Measurements from ENCODE around the gene POT1. TPM values are rescaled to one million over a fixed set of nuclear protein-coding genes. Genes with fewer than 3 reads are reported as not detected.

Gene POT1
- total RNA-seq, 1 experiment from 2014 or later: 20.2 TPM

GRCh38 chr7:124773339-124773738 lies 156.3 kb downstream of the POT1 start (continued):
- TF ChIP-seq ERG (CRISPR knock-in tag; IDR thresholded peaks at IDR 0.05) (no peak), ZNF532 (CRISPR knock-in tag; IDR thresholded peaks at IDR 0.05; ENCODE audit: borderline replicate concordance) (no peak), FOXP4 (CRISPR knock-in tag; IDR thresholded peaks at IDR 0.05) (no peak), SOX15 (CRISPR knock-in tag; IDR thresholded peaks at IDR 0.05) (no peak), TEAD1 (CRISPR knock-in tag; IDR thresholded peaks at IDR 0.05) (no peak), ZNF671 (CRISPR knock-in tag; IDR thresholded peaks at IDR 0.05) (no peak), MLX (CRISPR knock-in tag; IDR thresholded peaks at IDR 0.05) (no peak), NR1H2 (CRISPR knock-in tag; IDR thresholded peaks at IDR 0.05) (no peak), ATF2 (CRISPR knock-in tag; IDR thresholded peaks at IDR 0.05; ENCODE audit: borderline replicate concordance, low read depth) (no peak), FOXJ3 (CRISPR knock-in tag; IDR thresholded peaks at IDR 0.05; ENCODE audit: borderline replicate concordance) (no peak), ZSCAN18 (CRISPR knock-in tag; IDR thresholded peaks at IDR 0.05) (no peak), NFATC4 (CRISPR knock-in tag; IDR thresholded peaks at IDR 0.05) (no peak)

Other genes starting within 250 kb of the POT1 start
- gene GPR37, start 164.0 kb downstream of the POT1 start, total RNA-seq (2021): 10.9 to 20.4 TPM (median 11.3 TPM) in 3 replicates

Data from WTC11 (cell line).